ENCODE results near the gene RAP2C.
"Not testable (repeated sequence)": the region's sequence is repeated elsewhere in the genome, so short reads cannot be mapped to it uniquely, and the experiment has no call there.

RAP2C gene

GRCh38 chrX:132193872-132194574, 25.2 kb downstream of the RAP2C start:
- no peak for DNase-seq

GRCh38 chrX:132191938-132192337, 27.3 kb downstream of the RAP2C start:
- no peak for DNase-seq

GRCh38 chrX:132188175-132188574, 31.1 kb downstream of the RAP2C start:
- DNase-seq = no peak

GRCh38 chrX:132187451-132187850, 31.8 kb downstream of the RAP2C start:
- DNase-seq = no peak

- DNase-seq = no peak
These were observed 34.4 kb downstream of the RAP2C start for GRCh38 chrX:132184871-132185270.

GRCh38 chrX:132181364-132181763, 37.9 kb downstream of the RAP2C start:
- no peak for DNase-seq

GRCh38 chrX:132180929-132181328, 38.3 kb downstream of the RAP2C start:
- DNase-seq = no peak

GRCh38 chrX:132173647-132174046, 45.6 kb downstream of the RAP2C start:
- DNase-seq = no peak

- no peak for DNase-seq
These were observed 47.4 kb downstream of the RAP2C start for GRCh38 chrX:132171881-132172280.

- no peak for DNase-seq
These were observed 47.8 kb downstream of the RAP2C start for GRCh38 chrX:132171478-132171877.

- DNase-seq = no peak
These were observed 49.7 kb downstream of the RAP2C start for GRCh38 chrX:132169554-132169953.

- no peak for DNase-seq
These were observed 53.6 kb downstream of the RAP2C start for GRCh38 chrX:132165651-132166050.

GRCh38 chrX:132165005-132165404, 54.2 kb downstream of the RAP2C start:
- DNase-seq = no peak

- not testable (repeated sequence) for DNase-seq
These were observed 56.2 kb downstream of the RAP2C start for GRCh38 chrX:132163094-132163493.

GRCh38 chrX:132153166-132153565, 66.1 kb downstream of the RAP2C start:
- DNase-seq = no peak
